ENCODE measurements around the gene G3BP2. TPM values are rescaled to one million over a fixed set of nuclear protein-coding genes. Genes with fewer than 3 reads are reported as not detected.

G3BP2 gene
- total and polyA plus RNA-seq, 2 experiments from 2014 or later: 103 to 411 TPM

- TF ChIP-seq CREB1 (CRISPR knock-in tag; IDR thresholded peaks at IDR 0.05; ENCODE audit: low read depth) (no peak), JUNB (IDR thresholded peaks at IDR 0.05; ENCODE audit: unreplicated experiment) (no peak), ZNF114 (CRISPR knock-in tag; IDR thresholded peaks at IDR 0.05) (no peak), ETS1 (IDR thresholded peaks at IDR 0.05) (no peak)
- TF ChIP-seq, protein P1, sequence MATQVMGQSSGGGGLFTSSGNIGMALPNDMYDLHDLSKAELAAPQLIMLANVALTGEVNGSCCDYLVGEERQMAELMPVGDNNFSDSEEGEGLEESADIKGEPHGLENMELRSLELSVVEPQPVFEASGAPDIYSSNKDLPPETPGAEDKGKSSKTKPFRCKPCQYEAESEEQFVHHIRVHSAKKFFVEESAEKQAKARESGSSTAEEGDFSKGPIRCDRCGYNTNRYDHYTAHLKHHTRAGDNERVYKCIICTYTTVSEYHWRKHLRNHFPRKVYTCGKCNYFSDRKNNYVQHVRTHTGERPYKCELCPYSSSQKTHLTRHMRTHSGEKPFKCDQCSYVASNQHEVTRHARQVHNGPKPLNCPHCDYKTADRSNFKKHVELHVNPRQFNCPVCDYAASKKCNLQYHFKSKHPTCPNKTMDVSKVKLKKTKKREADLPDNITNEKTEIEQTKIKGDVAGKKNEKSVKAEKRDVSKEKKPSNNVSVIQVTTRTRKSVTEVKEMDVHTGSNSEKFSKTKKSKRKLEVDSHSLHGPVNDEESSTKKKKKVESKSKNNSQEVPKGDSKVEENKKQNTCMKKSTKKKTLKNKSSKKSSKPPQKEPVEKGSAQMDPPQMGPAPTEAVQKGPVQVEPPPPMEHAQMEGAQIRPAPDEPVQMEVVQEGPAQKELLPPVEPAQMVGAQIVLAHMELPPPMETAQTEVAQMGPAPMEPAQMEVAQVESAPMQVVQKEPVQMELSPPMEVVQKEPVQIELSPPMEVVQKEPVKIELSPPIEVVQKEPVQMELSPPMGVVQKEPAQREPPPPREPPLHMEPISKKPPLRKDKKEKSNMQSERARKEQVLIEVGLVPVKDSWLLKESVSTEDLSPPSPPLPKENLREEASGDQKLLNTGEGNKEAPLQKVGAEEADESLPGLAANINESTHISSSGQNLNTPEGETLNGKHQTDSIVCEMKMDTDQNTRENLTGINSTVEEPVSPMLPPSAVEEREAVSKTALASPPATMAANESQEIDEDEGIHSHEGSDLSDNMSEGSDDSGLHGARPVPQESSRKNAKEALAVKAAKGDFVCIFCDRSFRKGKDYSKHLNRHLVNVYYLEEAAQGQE (IDR thresholded peaks at IDR 0.05; ENCODE audit: unreplicated experiment): no peak
Observed at GRCh38 chr4:75612306-75612705, 60.9 kb downstream of the G3BP2 start (continued).

- no peaks in the 10 kb centered on the region for H3K4me1 Mint-ChIP-seq
- Histone ChIP-seq H3K36me3 (ENCODE audit: insufficient read depth) (no peaks in the 10 kb centered on the region), H3F3A (replicated peaks; ENCODE audit: low read depth) (no peaks in the 10 kb centered on the region), H2AFZ (no peak overlapping the region), H4K20me1 (replicated peaks; ENCODE audit: insufficient read depth) (no peaks in the 10 kb centered on the region), H3K4me3 (no peak overlapping the region), H3K27me3 (ENCODE audit: insufficient read depth) (no peaks in the 10 kb centered on the region), H3K4me1 (ENCODE audit: insufficient read depth) (no peaks in the 10 kb centered on the region), H3K9me2 (ENCODE audit: insufficient read depth) (no peaks in the 10 kb centered on the region), H3K79me2 (replicated peaks; ENCODE audit: insufficient read depth) (no peaks in the 10 kb centered on the region), H3K4me2 (no peak overlapping the region), H3K27ac (ENCODE audit: low read depth) (no peak overlapping the region)
- no peaks in the 10 kb centered on the region for H3K27me3 Mint-ChIP-seq (ENCODE audit: insufficient read depth, low read depth, poor library complexity)
- ATAC-seq (no peak), DNase-seq (ENCODE audit: low spot score) (no peak)
- no peak overlapping the region for H3K4me3 Mint-ChIP-seq
- no peak for TF ChIP-seq STAT1 (IDR thresholded peaks at IDR 0.05; ENCODE audit: unreplicated experiment)
- TF ChIP-seq ZNF114 (CRISPR knock-in tag; IDR thresholded peaks at IDR 0.05): no peak
- no peak for TF ChIP-seq CREB1 (CRISPR knock-in tag; IDR thresholded peaks at IDR 0.05; ENCODE audit: low read depth)
- no peak for TF ChIP-seq ETS1 (IDR thresholded peaks at IDR 0.05)
- TF ChIP-seq EZH2phosphoT487 (IDR thresholded peaks at IDR 0.05; ENCODE audit: unreplicated experiment): no peak
- no peak for TF ChIP-seq NANOG (IDR thresholded peaks at IDR 0.05; ENCODE audit: borderline replicate concordance)
- TF ChIP-seq POLR2AphosphoS5 (IDR thresholded peaks at IDR 0.05; ENCODE audit: low read depth): no peak
- TF ChIP-seq, protein P1 (IDR thresholded peaks at IDR 0.05; ENCODE audit: unreplicated experiment): no peak
- H3K27ac Mint-ChIP-seq: no peak overlapping the region
- H3K36me3 Mint-ChIP-seq (ENCODE audit: low read depth): no peaks in the 10 kb centered on the region
- H3K9me3 Mint-ChIP-seq: no peaks in the 10 kb centered on the region
Observed at GRCh38 chr4:75605928-75606327, 67.3 kb downstream of the G3BP2 start.
